ENCODE data around the gene CRLF3. TPM values are rescaled to one million over a fixed set of nuclear protein-coding genes. Genes with fewer than 3 reads are reported as not detected.
A peak's percentile ranks its signal among the peaks of the same experiment; 100 is the strongest.
"Not testable (repeated sequence)": the region's sequence is repeated elsewhere in the genome, so short reads cannot be mapped to it uniquely, and the experiment has no call there.

Gene CRLF3
- total RNA-seq, 1 experiment from 2014 or later: 21.0 TPM

DNA sequence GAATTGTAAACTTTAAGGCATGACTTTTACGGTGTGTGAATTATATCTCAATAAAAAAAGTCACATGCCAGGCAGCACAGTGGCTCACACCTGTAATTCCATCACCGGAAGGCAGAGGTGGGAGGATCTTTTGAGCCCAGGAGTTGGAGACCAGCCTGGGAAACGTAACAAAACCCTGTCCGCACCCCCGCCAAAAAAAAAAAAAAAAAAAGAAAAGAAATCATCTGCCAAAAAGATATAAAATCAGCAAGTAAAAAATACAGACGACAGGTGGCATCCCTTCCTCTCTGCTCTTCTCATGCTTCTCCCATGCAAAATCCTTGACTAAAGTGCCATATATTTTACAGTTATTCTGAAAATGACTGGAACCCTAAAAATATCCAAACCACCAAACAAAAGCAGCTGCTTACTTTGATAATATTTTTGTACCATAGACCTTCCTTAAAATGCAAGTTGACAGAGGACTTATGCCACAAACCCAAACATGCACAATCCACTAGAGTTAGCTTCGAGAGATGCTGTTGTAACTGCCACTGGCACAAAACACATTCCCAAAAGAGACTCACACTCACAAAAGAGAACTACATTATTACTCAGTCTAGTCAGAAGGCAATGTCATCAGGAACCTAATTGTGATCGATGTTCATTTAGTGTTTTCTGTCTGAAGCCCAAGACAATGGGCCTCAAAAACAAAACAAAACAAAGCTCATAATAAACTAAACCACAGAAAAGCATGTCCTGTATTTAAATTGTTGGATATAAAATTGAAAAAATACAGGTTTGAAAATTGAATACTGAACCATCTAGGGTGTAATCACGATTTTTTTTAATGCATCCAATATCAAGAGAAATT, 2.4 kb downstream of the CRLF3 start:
- in situ Hi-C loops (cut with HindIII; ENCODE audit: low pct_unique_long_range_greater_than_20kb, low sequenced_read_pairs): no loop called here
- DNase-seq (ENCODE audit: low read depth): peak; percentile 8

DNA sequence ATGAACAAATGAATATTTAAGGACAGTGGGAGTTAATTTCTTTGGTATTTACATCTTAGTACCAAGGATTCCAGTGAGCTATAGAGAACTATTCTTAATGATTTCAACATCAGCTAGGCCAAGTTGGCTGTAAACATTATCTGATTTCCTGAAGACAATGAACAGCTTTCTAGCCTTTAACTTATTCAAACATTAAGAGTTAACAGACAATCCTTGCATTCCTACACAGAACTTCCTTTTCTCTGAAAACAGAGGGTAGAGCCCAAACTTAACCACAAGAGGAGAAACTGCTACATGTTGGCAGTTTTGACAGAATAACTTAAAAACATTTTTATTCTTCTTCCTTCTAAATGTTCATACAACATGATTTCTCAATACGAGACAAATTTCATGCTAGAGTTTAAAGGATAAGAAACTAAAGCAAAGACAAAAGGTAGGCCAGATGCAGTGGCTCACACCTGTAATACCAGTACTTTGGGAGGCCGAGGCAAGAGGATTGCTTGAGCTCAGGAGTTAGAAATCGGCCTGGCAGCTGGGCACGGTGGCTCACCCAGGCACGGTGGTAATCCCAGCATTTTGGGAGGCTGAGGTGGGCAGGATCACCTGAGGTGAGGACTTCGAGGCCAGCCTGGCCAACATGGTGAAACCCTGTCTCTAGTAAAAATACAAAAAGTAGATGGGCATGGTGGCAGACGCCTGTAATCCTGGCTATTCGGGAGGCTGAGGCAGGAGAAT, 4.4 kb downstream of the CRLF3 start:
- in situ Hi-C loops (cut with HindIII; ENCODE audit: low pct_unique_long_range_greater_than_20kb, low sequenced_read_pairs): no loop called here
- DNase-seq (ENCODE audit: low read depth): no peak

DNA sequence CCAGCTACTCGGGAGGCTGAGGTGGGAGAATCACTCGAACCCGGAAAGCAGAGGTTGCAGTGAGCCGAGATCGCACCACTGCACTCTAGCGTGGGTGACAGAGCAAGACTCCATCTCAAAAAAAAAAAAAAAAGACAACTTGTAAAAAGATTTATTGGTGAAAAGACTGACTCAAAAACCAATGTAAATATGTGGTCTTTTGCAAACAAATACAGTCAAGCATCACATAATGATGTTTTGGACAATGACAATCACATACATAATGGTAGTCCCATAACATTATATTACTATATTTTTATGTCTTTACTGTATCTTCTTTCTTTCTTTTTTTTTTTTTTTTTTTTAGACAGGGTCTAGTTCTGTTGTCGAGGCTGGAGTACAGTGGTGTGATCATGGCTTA, 8.3 kb downstream of the CRLF3 start:
- in situ Hi-C loops (cut with HindIII; ENCODE audit: low pct_unique_long_range_greater_than_20kb, low sequenced_read_pairs): no loop called here
- DNase-seq (ENCODE audit: low read depth): no peak

DNA sequence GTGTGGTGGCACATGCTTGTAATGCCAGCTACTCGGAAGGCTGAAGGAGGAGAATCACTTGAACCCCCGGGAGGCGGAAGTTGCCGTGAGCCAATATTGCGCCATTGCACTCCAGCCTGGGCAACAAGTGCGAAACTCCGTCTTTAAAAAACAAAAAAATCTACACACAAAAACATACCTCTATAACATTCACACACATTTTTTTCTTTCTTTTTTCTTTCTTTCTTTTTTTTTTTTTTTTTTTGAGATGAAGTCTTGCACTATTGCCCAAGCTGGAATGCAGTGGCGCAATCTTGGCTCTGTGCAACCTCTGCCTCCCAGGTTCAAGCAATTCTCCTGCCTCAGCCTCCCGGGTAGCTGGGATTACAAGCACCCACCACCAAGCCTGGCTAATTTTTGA, 9.6 kb downstream of the CRLF3 start:
- DNase-seq (ENCODE audit: low read depth); in situ Hi-C loops (cut with HindIII; ENCODE audit: low pct_unique_long_range_greater_than_20kb, low sequenced_read_pairs): not testable (repeated sequence)

- DNase-seq (ENCODE audit: low read depth); in situ Hi-C loops (cut with HindIII; ENCODE audit: low pct_unique_long_range_greater_than_20kb, low sequenced_read_pairs): not testable (repeated sequence)
These were observed 10.3 kb downstream of the CRLF3 start for GRCh38 chr17:30814236-30814635.

DNA sequence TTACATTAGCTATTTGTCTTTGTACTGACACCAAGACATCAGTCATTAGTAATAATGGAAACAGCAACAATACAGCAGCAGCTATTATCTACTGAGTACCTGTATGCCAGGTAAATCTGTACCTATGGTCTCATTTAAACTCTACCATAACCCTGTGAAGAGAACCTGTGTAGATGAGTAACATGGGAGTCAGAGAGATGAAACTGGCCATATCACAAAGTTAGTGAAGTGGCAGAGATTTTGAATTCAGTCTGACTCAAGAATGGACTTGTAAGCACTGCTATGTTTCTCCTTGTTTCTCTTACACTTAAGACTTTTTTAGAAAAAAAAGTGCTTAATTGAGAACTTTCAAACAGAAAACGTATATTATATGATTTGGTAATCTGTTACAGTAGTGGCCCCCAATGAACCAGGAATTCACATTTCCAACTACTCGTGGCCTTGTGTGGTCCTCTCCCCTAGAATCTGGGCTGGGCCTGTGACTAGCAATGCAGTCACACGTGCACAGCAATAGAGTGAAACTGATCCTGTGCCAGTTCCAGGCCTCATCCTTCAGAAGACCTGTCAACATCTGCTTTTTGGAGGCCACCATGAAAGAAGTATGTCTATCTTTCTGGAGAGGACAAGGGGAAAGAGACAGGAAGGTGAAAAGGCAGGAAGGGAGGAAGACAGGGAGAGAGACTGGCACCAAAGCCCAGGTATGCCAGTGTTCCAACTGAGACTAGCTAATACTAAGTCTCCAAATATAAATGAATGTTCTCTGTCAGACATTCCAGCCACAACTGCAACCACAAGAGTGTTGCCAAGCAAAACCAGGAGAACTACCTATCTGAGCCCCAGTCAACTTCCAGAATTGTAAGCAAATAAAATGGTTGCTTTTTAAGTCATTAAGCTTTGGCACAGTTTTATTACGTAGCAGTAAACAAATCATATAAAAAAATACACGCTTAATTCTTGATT, 12.0 kb downstream of the CRLF3 start:
- in situ Hi-C loops (cut with HindIII; ENCODE audit: low pct_unique_long_range_greater_than_20kb, low sequenced_read_pairs): no loop called here
- DNase-seq (ENCODE audit: low read depth): no peak

GRCh38 chr17:30809867-30810266, 14.6 kb downstream of the CRLF3 start:
- in situ Hi-C loops (cut with HindIII; ENCODE audit: low pct_unique_long_range_greater_than_20kb, low sequenced_read_pairs): no loop called here
- DNase-seq (ENCODE audit: low read depth): no peak

GRCh38 chr17:30808785-30809286, 15.7 kb downstream of the CRLF3 start:
- in situ Hi-C loops (cut with HindIII; ENCODE audit: low pct_unique_long_range_greater_than_20kb, low sequenced_read_pairs): no loop called here
- DNase-seq (ENCODE audit: low read depth): no peak

DNA sequence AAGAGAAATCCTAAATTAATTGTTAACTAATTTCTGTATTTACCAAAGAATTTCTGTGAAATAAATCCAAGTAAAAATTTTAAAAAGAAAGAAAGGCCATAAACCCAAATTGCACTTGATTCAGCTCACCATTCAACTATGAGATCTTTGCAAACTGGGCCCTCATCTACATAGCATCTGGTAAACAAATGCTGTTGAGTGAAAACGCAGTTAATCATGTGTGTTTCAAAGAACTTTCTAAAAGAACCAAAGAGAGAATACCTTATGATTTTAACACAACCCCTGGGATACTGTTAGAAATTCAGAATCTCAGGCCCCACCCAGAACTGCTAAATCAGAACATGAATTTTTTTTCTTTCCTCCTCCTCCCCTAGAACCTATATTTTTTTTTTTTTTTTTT, 16.6 kb downstream of the CRLF3 start:
- DNase-seq (ENCODE audit: low read depth): no peak
- in situ Hi-C loops (cut with HindIII; ENCODE audit: low pct_unique_long_range_greater_than_20kb, low sequenced_read_pairs): no loop called here

- in situ Hi-C loops (cut with HindIII; ENCODE audit: low pct_unique_long_range_greater_than_20kb, low sequenced_read_pairs): no loop called here
These were observed 18.5 kb downstream of the CRLF3 start for GRCh38 chr17:30805944-30806456.

DNA sequence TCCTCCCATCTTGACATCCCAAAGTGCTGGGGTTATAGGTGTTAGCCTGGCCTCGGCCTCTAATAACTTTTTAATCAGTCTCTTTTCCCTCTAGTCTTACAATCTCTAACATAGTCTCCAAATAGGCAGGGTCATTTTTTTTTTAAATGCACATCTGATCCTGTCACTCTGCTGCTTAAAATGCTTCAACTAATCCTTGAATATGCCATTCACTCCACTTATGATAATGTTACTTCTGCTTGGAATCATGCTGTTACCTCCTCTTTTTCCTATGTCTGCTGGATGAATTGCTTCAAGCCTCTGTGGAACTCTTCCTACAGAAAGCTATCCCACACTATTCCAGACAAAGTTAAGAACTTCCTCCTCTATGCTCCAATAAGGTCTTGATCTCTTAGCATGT, 22.8 kb downstream of the CRLF3 start:
- DNase-seq (ENCODE audit: low read depth): no peak
- in situ Hi-C loops (cut with HindIII; ENCODE audit: low pct_unique_long_range_greater_than_20kb, low sequenced_read_pairs): no loop called here

More at GRCh38 chr17:30805944-30806456, 18.5 kb downstream of the CRLF3 start:
- no peak for DNase-seq (ENCODE audit: low read depth)

- no peak for DNase-seq (ENCODE audit: low read depth)
- in situ Hi-C loops (cut with HindIII; ENCODE audit: low pct_unique_long_range_greater_than_20kb, low sequenced_read_pairs): no loop called here
These were observed 28.5 kb downstream of the CRLF3 start for GRCh38 chr17:30796016-30796415.

- no peak for DNase-seq (ENCODE audit: low read depth)
- in situ Hi-C loops (cut with HindIII; ENCODE audit: low pct_unique_long_range_greater_than_20kb, low sequenced_read_pairs): no loop called here
These were observed 30.1 kb downstream of the CRLF3 start for GRCh38 chr17:30794372-30794771.

DNA sequence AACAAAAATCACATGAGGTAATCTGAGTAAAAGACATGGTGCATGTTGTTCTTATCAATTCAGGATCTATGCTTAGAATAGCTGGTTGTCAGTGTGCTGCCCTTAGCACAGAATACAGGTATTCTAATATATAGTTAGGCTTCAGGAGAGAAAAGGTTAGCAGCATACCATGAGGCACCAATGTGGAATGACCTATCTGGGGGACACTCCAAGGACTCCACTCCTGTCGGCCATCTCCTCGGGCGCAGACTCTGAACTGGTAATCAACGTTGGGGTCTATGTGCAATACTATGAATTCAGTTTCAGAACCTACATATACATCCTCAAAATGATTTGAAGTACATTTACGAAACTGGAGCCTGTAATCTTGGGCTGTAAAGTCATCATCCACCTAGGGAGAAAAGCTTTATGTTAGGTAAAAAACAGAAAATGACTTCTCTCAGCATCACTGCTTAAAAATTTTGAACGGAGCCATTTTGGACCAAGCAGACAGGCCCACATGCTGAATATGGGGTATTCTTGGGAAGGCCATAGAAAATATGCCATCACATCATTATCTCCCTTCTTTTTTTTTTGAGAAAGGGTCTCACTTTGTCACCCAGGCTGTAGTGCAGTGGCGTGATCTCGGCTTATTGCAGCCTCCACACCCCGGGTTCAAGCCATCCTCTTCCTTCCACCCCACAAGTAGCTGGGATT, 31.1 kb downstream of the CRLF3 start:
- DNase-seq (ENCODE audit: low read depth): no peak
- in situ Hi-C loops (cut with HindIII; ENCODE audit: low pct_unique_long_range_greater_than_20kb, low sequenced_read_pairs): no loop called here

GRCh38 chr17:30790279-30790678, 34.2 kb downstream of the CRLF3 start:
- in situ Hi-C loops (cut with HindIII; ENCODE audit: low pct_unique_long_range_greater_than_20kb, low sequenced_read_pairs): no loop called here
- DNase-seq (ENCODE audit: low read depth): no peak

- in situ Hi-C loops (cut with HindIII; ENCODE audit: low pct_unique_long_range_greater_than_20kb, low sequenced_read_pairs): no loop called here
- no peak for DNase-seq (ENCODE audit: low read depth)
These were observed 35.6 kb downstream of the CRLF3 start for GRCh38 chr17:30788918-30789317.

- DNase-seq (ENCODE audit: low read depth): no peak
- in situ Hi-C loops (cut with HindIII; ENCODE audit: low pct_unique_long_range_greater_than_20kb, low sequenced_read_pairs): no loop called here
These were observed 42.3 kb downstream of the CRLF3 start for GRCh38 chr17:30782206-30782605.

- in situ Hi-C loops (cut with HindIII; ENCODE audit: low pct_unique_long_range_greater_than_20kb, low sequenced_read_pairs): no loop called here
- no peak for DNase-seq (ENCODE audit: low read depth)
These were observed 44.1 kb downstream of the CRLF3 start for GRCh38 chr17:30780343-30780742.
